ENCODE data around the gene CELF6.

Gene CELF6

DNA sequence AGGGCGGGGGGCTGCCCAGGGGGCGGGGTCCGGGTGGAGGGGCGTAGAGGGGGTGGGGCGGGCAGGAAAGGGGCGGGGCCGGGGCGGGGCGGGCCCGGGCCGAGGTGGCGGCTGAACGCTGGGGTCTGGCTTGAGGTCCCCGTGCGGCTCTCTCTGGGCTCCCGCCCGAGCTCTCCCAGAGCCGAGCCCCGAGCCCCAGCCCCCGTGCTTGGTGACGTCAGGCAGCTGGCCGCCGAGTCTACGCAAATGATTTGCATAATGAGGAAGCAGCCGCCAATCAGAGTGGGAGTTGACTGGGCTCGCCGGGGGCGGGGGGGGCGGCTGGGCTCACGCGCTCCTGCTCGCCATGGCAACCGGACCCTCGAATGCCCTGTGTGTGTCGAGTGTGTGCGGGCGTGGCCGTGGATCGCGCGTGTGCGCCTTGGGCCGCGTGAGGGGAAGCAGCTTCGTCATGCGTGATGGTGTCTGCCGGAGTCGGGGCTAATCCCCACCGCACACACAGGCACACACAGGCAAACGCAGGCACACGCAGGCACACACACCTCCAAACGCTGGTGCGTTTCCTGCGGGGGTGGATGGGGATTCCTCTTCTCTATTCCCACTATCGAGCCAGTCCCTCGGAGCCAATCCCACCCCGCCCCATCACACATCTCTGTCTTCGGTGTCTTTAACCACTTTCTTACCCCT lies at the start of gene CELF6:
Gene CELF6, minus strand, starts transcription at position 173 of the 687 bp plus-strand sequence. CDS start 283 bp downstream, outside the sequence.
- DNase-seq (ENCODE audit: low read depth), result peak; percentile 81

- DNase-seq (ENCODE audit: low read depth), result no peak
These were observed 48.9 kb upstream of the CELF6 start for GRCh38 chr15:72368899-72369298.

DNA sequence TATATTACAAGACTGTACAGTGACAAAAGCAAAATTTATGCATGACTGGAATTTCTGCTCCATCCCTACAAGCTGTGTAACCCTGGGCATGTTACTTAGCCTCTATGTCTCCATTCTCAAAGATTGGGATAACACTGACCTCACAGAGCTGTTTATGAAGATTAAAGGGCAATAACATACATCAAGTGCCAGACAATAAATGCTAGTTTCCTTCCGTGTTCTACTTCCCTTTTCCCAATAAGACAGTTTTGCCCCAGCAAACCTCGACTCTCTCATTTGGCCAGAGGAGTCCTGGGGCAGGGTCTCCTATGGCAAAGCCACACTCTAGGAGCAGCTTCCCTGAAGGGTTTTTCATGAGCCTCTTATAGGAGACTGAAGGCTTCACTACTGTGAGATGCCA lies 48.4 kb upstream of the CELF6 start:
- no peak for DNase-seq (ENCODE audit: low read depth)

DNA sequence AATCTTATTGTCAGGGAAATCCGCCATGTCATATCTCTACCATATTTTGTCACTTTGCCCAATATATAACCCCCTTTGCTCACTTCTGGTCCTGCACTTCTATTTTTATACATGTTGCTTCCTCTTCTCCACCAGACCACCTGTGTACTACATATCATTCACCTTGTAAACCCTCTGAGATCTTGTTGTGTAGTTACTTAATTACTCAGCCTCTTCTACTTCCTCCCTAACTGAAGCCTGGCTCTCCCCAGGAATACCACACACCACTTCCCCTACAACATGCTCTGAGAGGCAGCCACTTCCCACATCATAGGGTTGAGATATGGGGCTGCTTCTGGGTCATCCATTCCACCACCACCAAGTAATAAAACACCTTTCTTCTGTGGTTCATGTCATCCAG lies 45.9 kb upstream of the CELF6 start:
- no peak for DNase-seq (ENCODE audit: low read depth)

DNA sequence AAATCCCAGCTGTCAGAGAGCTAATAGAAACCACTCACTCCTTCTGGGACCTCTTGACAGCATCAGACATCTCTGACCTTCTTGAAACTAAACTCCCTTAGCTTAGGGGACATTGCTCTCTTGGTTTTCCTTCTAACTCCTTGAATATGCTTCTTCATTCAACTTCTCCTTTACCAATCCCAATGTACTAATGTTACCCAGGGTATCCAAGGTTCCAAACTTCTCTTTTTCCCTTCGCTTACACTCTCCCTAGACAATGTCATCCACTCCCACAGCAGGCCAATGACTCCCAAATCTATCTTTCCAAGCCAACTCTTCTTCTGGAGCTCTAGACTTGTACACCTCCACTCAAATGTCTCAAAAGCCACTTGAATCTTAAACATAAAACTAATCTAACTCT lies 41.2 kb upstream of the CELF6 start:
- DNase-seq (ENCODE audit: low read depth), result no peak

DNA sequence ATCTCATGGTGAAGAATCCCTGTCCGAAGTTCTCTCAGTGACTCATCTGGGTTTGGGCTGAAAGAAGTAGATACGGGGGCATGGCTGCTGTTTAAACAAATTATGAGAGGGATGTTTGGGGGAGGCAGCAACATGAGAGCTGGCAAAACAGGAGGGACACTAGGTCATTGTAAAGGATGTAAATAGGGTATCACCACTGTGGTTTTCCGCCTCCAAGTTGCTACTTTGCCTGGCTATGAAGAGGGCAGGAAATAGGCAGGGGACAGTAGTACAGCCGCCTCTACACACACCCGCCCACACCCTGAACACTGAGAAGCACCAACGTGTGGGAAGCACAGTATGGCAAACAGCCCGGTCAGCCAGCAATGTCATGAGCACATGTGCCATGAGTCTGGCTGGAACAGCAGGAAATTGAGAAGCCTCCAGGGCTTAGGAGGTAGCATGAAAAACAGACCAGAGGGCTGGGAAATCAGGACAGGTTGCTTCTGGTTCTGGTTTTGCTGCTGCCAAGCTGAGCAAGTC lies 38.8 kb upstream of the CELF6 start:
- no peak for DNase-seq (ENCODE audit: low read depth)

GRCh38 chr15:72358121-72358520 lies 38.2 kb upstream of the CELF6 start:
- no peak for DNase-seq (ENCODE audit: low read depth)

- DNase-seq (ENCODE audit: low read depth), result no peak
These were observed 34.5 kb upstream of the CELF6 start for GRCh38 chr15:72354496-72354895.

GRCh38 chr15:72353266-72353665 lies 33.3 kb upstream of the CELF6 start:
- no peak for DNase-seq (ENCODE audit: low read depth)

- DNase-seq (ENCODE audit: low read depth), result no peak
These were observed 25.8 kb upstream of the CELF6 start for GRCh38 chr15:72345806-72346205.

DNA sequence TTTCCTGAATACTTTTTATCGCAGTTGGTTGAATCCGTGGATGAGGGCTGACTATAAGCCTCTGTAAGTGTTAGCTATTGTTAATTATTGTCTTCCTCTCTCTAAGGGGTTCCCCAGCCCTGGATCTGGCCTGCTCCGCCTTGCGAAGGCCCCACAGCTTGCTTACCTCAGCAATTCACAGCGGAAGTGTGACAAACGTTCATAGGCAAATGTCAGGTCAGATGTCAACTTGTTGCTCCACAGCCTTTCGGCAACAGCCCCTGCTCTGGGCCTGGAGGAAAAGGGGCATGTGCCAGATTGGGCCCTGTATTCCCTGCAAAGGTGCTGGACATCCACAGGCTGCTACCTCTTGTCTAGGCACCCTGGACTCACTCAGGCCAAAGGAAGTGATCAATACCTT lies 25.3 kb upstream of the CELF6 start:
- DNase-seq (ENCODE audit: low read depth), result no peak

GRCh38 chr15:72344602-72345001 lies 24.6 kb upstream of the CELF6 start:
- DNase-seq (ENCODE audit: low read depth), result no peak

GRCh38 chr15:72342385-72342784 lies 22.4 kb upstream of the CELF6 start:
- DNase-seq (ENCODE audit: low read depth), result no peak

DNA sequence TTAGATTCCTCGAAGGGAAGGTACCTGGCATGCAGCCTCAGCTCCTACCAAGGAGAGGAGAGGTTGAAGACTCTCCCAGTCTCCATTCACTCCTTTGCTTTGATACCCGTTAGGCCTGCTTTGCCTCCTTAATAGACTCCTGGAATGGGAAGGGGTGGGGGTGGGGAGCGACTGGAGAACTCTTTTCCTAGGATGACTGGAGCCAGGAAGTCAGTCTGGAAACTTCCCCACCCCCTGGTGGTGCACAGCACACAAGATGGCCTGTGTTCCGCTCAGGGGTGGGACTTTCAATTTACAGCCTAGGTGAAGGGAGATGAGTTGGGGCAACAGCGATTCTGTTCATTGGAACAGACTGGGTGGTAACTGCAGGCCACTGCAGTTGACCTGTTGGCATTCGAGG lies 21.4 kb upstream of the CELF6 start:
- DNase-seq (ENCODE audit: low read depth), result no peak

GRCh38 chr15:72340366-72340765 lies 20.4 kb upstream of the CELF6 start:
- no peak for DNase-seq (ENCODE audit: low read depth)

GRCh38 chr15:72339777-72340177 lies 19.8 kb upstream of the CELF6 start:
- DNase-seq (ENCODE audit: low read depth), result no peak

DNA sequence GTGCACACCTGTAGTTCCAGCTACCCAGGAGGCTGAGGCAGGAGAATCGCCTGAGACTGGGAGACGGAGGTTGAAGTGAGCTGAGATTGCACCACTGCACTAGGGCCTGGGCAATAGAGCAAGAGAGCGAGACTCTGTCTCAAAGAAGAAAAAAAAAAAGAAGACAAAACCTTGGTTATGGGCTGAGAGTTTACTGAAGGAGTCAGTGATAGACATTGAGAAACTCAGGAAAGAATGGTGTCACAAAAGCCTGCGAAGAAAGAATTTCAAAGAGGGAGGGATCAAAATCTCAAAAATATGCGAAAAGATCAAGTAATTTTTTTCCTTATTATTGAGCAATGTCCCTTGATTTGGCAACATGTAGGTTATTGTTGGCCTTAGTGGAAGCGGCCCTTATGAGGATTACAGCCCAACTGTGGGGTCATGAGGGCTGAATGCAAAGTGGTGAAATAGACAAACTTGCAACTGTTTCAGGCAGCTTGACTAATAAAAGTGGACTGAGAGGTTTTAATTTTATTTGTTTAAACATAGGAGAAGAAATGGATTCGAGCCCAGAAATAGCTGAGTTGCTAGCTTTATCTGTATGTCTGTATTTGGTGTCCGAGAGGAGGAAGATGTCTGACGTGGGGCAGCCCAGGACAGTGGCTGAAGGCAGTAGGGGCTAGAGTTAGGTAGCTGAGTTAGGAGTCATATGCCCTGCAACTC lies 18.8 kb upstream of the CELF6 start:
- no peak for DNase-seq (ENCODE audit: low read depth)

GRCh38 chr15:72338148-72338547 lies 18.2 kb upstream of the CELF6 start:
- no peak for DNase-seq (ENCODE audit: low read depth)

DNA sequence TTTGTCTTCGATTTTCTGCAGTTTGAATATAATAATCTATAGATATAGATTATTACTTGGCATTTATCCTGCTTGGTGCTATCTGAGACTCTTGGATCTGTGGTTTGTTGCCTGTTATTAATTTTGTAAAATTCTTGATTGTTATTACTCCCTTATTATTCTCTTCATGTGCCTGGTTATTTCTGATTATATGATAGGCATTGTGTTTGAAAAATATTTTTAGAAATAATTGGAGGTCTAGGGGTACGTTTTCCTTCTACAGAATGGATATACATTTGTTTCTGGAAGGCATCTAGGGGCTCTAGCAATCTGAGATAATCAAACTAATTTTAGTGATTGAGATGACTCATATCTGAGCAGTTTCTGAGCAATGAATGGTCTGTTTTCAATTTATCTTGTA lies 14.9 kb upstream of the CELF6 start:
- no peak for DNase-seq (ENCODE audit: low read depth)

GRCh38 chr15:72331021-72331420 lies 11.1 kb upstream of the CELF6 start:
- DNase-seq (ENCODE audit: low read depth), result no peak

DNA sequence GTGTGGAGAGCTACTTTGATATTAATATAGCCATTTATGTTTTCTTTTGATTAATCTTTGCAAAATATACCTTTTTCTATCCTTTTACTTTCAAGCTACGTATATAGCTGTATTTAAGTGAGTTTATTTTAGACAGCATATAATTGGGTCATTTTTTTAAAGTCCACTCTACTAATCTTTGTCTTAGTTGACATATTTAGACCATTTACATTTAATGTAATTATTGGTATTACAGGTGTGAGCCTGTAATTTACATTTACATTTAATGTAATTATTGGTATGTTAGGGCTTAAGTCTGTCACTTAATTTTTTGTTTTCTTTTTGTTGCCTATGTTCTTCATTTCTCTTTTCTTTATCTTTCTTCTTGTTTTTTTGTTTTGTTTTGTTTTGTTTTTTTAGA lies 3.8 kb upstream of the CELF6 start:
- no peak for DNase-seq (ENCODE audit: low read depth)

GRCh38 chr15:72319360-72319984 lies 485 bp downstream of the CELF6 start:
- peak; percentile 25 for DNase-seq (ENCODE audit: low read depth)

GRCh38 chr15:72318408-72318942 lies 1.5 kb downstream of the CELF6 start:
- DNase-seq (ENCODE audit: low read depth), result no peak

All from T-helper 22 cell (primary cell).